GM19193 (cell line): ENCODE measurements around the gene CAMK2A.

Experiments used
- POLR2A ChIP-seq: IDR thresholded peaks from 4 replicates; pipeline ENCODE4 v1.6.1; 2011; ENCODE audit not compliant: insufficient read depth, insufficient read length; ENCODE audit errors: extremely low read depth

The CAMK2A gene

DNA sequence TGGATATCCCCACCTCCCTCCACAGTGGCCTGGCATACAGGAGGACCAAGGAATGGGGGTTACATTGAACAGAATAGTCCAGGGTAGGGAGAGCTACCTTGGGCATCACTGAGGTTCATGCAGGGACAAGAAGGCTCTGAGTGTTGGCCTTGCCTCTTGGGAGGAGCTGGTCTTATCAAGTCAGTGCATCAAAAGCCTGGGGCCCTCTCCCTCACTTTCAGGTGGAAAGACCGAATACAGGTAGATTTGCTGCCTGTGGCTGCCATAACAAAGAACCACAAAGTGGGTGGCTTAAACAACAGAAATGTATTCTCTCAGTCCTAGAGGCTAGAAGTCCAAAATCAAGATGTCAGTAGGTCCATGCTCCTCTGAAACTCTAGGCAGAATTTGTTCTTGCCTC lies 31.6 kb upstream of the CAMK2A start:
- no peak for TF ChIP-seq POLR2A

GRCh38 chr5:150320044-150320613 lies 30.6 kb upstream of the CAMK2A start:
- TF ChIP-seq POLR2A, result no peak

DNA sequence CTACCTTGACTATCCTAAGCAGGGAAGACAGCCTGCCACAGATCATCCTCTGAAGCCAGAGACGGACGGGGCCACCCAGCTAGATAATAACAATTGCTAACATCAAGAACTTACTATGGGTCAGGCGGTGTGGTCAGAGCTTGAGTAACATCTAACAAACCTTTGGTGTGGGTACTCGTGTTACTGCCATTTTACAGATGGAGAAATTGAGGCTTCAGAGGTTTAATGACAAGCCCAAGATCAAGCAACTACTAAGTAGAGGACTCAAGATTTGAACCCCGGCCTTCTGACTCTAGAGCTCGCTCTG lies 29.9 kb upstream of the CAMK2A start:
- TF ChIP-seq POLR2A, result no peak

GRCh38 chr5:150318613-150319483 lies 29.3 kb upstream of the CAMK2A start:
- TF ChIP-seq POLR2A, result no peak

GRCh38 chr5:150317048-150318003 lies 27.8 kb upstream of the CAMK2A start:
- no peak for TF ChIP-seq POLR2A

GRCh38 chr5:150316320-150316719 lies 26.7 kb upstream of the CAMK2A start:
- TF ChIP-seq POLR2A, result no peak

DNA sequence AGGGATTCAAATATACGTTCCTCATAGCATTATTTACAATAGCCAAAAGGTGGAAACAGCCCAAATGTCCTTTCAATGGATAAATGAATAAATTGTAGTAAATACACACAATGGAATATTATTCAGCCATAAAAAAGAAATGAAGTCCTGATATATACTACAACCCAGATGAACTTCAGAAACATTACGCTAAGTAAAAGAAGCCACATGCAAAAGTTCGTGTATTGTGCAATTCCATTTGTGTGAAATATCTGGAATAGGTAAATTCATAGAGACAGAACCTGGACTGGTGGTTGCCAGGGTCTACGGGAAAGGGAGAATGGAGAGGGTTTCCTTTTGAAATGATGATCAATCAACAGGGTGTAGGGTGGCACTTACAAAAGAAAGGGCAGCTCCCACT lies 25.7 kb upstream of the CAMK2A start:
- no peak for TF ChIP-seq POLR2A

- TF ChIP-seq POLR2A, result no peak
Measured at GRCh38 chr5:150313921-150314716, 24.5 kb upstream of the CAMK2A start.

DNA sequence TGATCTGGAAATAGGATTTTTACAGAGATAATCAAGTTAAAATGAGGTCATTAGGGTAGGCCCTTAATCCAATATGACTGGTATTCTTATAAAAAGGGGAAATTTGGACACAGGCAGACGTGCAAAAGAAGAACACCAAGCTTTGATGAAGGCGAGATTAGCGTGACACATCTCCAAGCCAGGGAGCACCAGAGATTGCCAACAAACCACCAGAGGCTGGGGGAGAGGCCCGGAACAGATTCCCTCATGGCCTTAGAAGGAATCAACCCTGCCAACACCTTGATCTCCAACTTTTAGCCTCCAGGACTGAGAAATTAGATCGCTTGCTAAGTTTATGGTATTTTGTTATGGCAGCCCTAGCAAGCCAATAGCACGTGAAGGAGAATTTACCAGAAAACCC lies 23.9 kb upstream of the CAMK2A start:
- no peak for TF ChIP-seq POLR2A

GRCh38 chr5:150312518-150312917 lies 22.9 kb upstream of the CAMK2A start:
- no peak for TF ChIP-seq POLR2A

- TF ChIP-seq POLR2A, result no peak
Measured at GRCh38 chr5:150311015-150311692, 21.6 kb upstream of the CAMK2A start.

DNA sequence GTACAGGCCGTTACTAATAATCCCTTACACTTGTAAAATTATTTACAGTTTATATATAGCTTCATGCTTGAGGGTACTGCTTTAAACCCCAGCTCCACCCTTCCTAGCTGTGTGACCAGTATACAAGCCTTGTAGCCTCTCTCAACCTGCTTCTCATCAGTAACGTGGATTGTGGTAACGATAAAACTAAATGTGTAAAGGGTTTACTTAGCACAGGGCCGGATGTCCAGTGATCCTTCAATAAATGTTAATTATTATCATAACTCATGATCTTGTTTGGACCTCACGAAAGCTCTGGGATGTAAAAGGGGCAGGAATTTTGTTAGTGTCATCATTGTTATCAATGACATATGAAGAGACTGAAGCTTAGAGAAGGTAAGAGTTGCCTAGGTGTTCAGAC lies 20.7 kb upstream of the CAMK2A start:
- no peak for TF ChIP-seq POLR2A

GRCh38 chr5:150309886-150310239 lies 20.3 kb upstream of the CAMK2A start:
- no peak for TF ChIP-seq POLR2A
